BJ (cell line): Measurements from ENCODE around the gene ENGASE. TPM values are rescaled to one million over a fixed set of nuclear protein-coding genes. Genes with fewer than 3 reads are reported as not detected.
A peak's percentile ranks its signal among the peaks of the same experiment; 100 is the strongest.

ENCODE experiments used
- CTCF ChIA-PET: fragments of 350-600 bp; formaldehyde crosslinking; extraction: SDS; loops from one replicate; lab custom pipeline; 2021; ENCODE audit warnings: antibody characterized with exemption, inconsistent platforms; lab: Yijun Ruan, JAX
- POLR2A ChIA-PET: fragments of 300-600 bp; sonication (Branson Sonifier 250); formaldehyde crosslinking; extraction: SDS; loops from one replicate; lab custom pipeline; 2021; ENCODE audit warnings: antibody characterized with exemption; lab: Charles Lee
- DNase-seq: peaks from one replicate; pipeline ENCODE4 v3.0.0-alpha.2; 2011; ENCODE audit warnings: low read depth
- H3K27me3 ChIP-seq: 2 replicates; pipeline ENCODE4 v1.6.0; 2011; ENCODE audit warnings: low read length; ENCODE audit not compliant: control insufficient read depth, insufficient read depth
- H3K36me3 ChIP-seq: 2 replicates; pipeline ENCODE4 v1.5.1; 2011; ENCODE audit warnings: low read length; ENCODE audit not compliant: control insufficient read depth, insufficient read depth
- H3K4me3 ChIP-seq: 2 replicates; pipeline ENCODE4 v1.5.1; 2011; ENCODE audit warnings: low read depth, mild to moderate bottlenecking, control low read depth, low read length
- polyA plus RNA-seq: library from polyadenylated mRNA; depleted of rRNA; stranded (reverse); fragments of >200 nt; gene quantifications from 2 replicates; pipeline ENCODE4 v1.2.3, GENCODE V29; 2011
- TF ChIP-seq, protein P1 (sequence below): IDR thresholded peaks from 2 replicates; pipeline ENCODE4 v1.5.1; 2011; ENCODE audit warnings: low read depth, mild to moderate bottlenecking, control low read depth, inconsistent platforms, low read length, moderate library complexity; ENCODE audit not compliant: insufficient read depth

Gene ENGASE
- polyA plus RNA-seq, 1 experiment: 7.4 TPM

DNA sequence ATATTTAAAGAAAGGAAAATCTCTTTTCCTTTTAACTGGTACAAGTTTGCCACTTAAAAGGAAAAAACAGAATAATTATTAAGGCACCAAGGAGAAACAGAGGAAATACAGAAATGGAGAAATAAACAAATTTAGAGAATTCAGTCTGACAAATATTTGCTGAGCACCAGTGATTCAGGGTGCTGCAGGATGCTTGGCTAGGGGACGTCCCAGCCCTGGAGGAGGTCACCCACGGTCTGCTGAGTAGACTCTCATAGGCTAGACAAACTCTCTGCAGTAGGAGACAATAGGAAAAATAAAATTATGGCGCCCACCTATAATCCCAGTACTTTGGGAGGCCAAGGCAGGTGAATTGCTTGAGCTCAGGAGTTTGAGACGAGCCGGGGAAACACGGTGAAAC, 34.7 kb upstream of the ENGASE start:
- DNase-seq: no peak
- H3K36me3 ChIP-seq: no peaks in the 10 kb centered on the region
- H3K27me3 ChIP-seq: no peaks in the 10 kb centered on the region
- TF ChIP-seq, protein P1, sequence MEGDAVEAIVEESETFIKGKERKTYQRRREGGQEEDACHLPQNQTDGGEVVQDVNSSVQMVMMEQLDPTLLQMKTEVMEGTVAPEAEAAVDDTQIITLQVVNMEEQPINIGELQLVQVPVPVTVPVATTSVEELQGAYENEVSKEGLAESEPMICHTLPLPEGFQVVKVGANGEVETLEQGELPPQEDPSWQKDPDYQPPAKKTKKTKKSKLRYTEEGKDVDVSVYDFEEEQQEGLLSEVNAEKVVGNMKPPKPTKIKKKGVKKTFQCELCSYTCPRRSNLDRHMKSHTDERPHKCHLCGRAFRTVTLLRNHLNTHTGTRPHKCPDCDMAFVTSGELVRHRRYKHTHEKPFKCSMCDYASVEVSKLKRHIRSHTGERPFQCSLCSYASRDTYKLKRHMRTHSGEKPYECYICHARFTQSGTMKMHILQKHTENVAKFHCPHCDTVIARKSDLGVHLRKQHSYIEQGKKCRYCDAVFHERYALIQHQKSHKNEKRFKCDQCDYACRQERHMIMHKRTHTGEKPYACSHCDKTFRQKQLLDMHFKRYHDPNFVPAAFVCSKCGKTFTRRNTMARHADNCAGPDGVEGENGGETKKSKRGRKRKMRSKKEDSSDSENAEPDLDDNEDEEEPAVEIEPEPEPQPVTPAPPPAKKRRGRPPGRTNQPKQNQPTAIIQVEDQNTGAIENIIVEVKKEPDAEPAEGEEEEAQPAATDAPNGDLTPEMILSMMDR: no peak
- H3K4me3 ChIP-seq: no peak overlapping the region
- CTCF ChIA-PET: interaction anchor here (1.4 to 3.8 kb wide), 4 partner anchors 10 to 353 kb away, joined by 3 to 24 read pairs (median 4); no protein-coding TSS in a partner anchor
- POLR2A ChIA-PET: no interaction called here

DNA sequence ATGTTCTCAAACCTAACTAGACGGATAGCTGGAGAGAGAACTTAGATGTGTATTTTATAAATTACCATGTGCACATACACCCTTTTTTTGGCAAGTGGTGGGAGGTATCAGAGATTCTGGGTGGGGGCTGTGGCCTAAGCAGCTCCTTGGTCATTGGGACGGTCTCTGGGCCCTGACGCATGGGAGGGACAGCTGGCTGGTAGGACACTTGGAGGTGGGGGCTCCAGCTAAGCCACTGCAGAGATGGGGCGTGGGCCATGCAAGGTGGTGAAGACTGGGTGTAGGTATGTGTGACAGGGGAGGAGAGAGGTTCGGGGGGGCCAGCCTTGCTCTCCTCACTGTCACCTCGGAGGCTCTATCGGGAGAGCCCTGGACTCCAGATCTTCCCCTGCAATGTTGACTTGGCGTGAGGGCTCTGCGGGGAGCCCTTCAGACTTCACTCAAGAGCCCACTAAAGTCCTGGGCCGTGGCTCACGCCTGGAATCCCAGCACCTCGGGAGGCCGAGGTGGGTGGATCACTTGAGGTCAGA, 33.5 kb upstream of the ENGASE start:
- Histone ChIP-seq H3K36me3 (no peaks in the 10 kb centered on the region), H3K27me3 (no peaks in the 10 kb centered on the region), H3K4me3 (no peak overlapping the region)
- TF ChIP-seq, protein P1: no peak
- POLR2A ChIA-PET: no interaction called here
- DNase-seq: no peak
- CTCF ChIA-PET: interaction anchor here (0.6 to 3.8 kb wide), 13 partner anchors 9 to 610 kb away, joined by 3 to 24 read pairs (median 4); partner anchors contain the start of gene ENGASE

DNA sequence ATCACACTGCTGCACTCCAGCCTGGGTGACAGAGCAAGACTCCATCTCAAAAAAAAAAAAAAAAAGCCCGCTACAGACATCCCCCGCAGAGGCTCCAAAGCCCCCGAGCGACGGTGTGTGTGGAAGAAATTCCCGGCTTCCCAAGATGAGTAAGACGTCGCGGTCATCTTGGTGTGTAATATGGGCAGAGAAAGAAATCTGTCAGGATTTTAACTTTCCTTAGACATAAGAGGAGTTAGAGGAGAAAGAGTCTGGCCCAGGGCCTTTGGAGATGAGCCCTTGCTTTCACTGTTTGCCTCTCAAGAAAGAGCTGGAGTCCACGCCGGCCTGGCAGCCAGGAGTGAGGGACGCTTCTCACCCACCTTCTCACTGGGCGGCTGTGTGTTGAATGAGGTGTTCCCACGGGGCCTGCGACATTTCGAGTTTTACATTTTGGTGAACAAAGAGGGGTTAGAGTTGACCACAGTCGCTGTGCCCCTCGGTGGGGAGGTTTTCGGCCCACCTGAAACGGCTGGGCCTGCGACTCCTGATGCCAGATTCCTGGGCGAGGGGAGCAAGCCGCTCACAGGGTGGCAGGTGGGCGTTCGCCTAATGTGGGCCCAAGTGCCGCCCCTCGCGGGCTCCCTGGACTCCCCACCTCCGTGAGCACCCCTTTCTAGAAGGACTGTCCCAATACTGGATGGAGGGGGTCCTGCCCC, 32.8 kb upstream of the ENGASE start:
- no peak for DNase-seq
- Histone ChIP-seq H3K36me3 (no peaks in the 10 kb centered on the region), H3K4me3 (no peak overlapping the region), H3K27me3 (no peaks in the 10 kb centered on the region)
- CTCF ChIA-PET: interaction anchor here (0.8 to 3.8 kb wide), 18 partner anchors 8 to 359 kb away, joined by 3 to 24 read pairs (median 4); partner anchors contain the start of gene ENGASE
- POLR2A ChIA-PET: no interaction called here
- TF ChIP-seq, protein P1: no peak

DNA sequence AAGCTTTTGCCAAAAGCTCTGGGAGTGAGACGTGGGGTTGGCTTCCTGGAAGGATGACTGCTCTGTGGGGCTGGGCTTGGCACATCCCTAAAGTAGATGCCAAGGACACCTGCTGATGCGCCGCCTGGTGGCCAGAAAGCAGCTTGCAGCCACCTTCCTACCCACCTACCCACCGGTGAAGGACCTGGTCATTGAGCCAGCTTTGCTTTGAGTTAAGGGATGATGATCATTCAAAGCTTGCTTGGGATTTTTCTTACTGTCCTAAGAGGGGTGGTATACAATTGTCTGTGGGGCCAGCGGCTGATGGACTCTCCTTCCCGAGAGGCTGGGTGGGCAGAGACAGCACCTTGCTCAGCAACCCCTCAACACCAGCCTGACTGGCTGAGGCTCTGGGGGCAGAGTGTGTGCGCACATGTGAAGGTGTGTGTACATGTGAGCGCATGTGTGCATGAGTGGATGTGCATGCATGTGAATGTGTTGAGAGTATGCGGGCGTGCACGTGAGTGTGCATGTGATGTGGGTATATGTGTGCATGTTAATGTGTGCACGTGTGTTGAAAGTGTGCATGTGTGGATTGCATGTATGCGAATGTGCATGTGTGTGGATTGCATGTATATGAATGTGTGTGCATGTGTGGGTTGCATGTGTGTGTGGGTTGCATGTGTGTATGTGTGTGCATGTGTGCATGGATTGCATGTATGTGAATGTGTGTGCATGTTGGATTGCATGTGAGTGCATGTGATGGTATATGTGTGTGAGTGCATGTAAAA, 32.0 kb upstream of the ENGASE start:
- Histone ChIP-seq H3K27me3 (no peaks in the 10 kb centered on the region), H3K36me3 (no peaks in the 10 kb centered on the region; the same call in 1 of the 2 replicates), H3K4me3 (no peak overlapping the region)
- POLR2A ChIA-PET: no interaction called here
- CTCF ChIA-PET: interaction anchor here (0.8 to 3.8 kb wide), 14 partner anchors 9 to 359 kb away, joined by 3 to 24 read pairs (median 4); no protein-coding TSS in a partner anchor
- DNase-seq: no peak
- TF ChIP-seq, protein P1: peak; percentile 75
